Esophagus muscularis mucosa (tissue), 3 donors: ENCODE measurements around the gene NWD2.

Experiments used
- POLR2A ChIP-seq: fragments of 450-650 bp; IDR thresholded peaks from one replicate; pipeline ENCODE4 v1.6.1; 2017; ENCODE audit warnings: antibody characterized with exemption, moderate library complexity, mild to moderate bottlenecking, low read depth
- TF ChIP-seq, protein P1 (sequence below), 3 experiments: fragments of 200-600 bp in 2 of 3; fragments of 450-650 bp in 1 of 3; sonication (generic) in 2 of 3; IDR thresholded peaks; one replicate each; pipeline ENCODE4 v1.5.1; 2017 to 2019; ENCODE audit warnings: antibody characterized with exemption in 3 of 3, mild to moderate bottlenecking in 2 of 3, moderate library complexity in 1 of 3

DNA sequence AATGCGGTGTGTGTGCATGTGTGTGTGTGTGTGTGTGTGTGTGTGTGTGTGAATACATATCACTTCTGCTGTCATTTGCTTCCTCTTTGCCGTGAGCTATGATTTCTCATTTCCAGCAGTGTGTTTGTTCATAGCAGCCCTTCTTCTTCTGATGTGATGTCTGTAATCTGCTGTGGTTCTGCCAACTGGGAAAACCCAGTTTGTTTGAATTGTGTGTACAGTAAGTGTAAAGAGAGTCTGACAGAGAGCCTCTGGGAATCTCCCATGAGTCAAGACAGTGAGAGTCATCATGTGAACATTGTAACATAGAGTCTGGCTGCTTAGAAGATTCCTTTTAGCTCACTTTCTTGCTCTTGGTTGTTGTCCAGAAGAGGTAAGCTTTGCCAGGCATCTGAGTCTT is 8.4 kb upstream of the NWD2 start:
- TF ChIP-seq, protein P1, sequence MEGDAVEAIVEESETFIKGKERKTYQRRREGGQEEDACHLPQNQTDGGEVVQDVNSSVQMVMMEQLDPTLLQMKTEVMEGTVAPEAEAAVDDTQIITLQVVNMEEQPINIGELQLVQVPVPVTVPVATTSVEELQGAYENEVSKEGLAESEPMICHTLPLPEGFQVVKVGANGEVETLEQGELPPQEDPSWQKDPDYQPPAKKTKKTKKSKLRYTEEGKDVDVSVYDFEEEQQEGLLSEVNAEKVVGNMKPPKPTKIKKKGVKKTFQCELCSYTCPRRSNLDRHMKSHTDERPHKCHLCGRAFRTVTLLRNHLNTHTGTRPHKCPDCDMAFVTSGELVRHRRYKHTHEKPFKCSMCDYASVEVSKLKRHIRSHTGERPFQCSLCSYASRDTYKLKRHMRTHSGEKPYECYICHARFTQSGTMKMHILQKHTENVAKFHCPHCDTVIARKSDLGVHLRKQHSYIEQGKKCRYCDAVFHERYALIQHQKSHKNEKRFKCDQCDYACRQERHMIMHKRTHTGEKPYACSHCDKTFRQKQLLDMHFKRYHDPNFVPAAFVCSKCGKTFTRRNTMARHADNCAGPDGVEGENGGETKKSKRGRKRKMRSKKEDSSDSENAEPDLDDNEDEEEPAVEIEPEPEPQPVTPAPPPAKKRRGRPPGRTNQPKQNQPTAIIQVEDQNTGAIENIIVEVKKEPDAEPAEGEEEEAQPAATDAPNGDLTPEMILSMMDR (IDR thresholded peaks at IDR 0.05), result no peak
- no peak for TF ChIP-seq POLR2A
